ENCODE results near the gene C2orf72. TPM values are rescaled to one million over a fixed set of nuclear protein-coding genes. Genes with fewer than 3 reads are reported as not detected.

The C2orf72 gene
- total RNA-seq, 1 experiment from 2014 or later: not detected

DNA sequence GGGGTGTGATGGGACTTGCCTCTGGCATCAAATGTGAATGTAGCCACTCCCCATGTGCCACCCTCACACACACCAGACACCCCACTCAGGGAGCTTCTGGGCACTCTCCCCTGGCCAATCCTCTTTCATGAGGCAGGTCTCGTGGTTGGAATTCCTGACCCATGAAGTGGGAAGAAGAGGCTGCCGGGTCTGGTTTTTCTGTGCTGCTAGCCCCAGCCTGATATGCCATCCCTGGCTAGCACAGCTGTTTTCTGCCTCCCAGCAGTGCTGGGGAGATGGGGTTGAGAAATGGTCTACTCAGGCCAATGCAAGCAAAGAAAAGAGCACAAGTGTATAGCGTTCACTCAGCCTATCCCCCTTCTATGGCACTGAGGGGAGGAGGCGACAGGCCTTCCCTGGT lies 1.2 kb upstream of the C2orf72 start:
- no peak for TF ChIP-seq EZH2 (IDR thresholded peaks at IDR 0.05; ENCODE audit: low read depth)
- TF ChIP-seq, protein P1, sequence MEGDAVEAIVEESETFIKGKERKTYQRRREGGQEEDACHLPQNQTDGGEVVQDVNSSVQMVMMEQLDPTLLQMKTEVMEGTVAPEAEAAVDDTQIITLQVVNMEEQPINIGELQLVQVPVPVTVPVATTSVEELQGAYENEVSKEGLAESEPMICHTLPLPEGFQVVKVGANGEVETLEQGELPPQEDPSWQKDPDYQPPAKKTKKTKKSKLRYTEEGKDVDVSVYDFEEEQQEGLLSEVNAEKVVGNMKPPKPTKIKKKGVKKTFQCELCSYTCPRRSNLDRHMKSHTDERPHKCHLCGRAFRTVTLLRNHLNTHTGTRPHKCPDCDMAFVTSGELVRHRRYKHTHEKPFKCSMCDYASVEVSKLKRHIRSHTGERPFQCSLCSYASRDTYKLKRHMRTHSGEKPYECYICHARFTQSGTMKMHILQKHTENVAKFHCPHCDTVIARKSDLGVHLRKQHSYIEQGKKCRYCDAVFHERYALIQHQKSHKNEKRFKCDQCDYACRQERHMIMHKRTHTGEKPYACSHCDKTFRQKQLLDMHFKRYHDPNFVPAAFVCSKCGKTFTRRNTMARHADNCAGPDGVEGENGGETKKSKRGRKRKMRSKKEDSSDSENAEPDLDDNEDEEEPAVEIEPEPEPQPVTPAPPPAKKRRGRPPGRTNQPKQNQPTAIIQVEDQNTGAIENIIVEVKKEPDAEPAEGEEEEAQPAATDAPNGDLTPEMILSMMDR (conservative IDR thresholded peaks at IDR 0.05): no peak
- H3K4me2 ChIP-seq: no peak overlapping the region
- peaks cover 14% of the 10 kb centered on the region; the same call in 1 of the 2 replicates for H3K27me3 ChIP-seq (ENCODE audit: insufficient read depth, low read depth)
- ChIA-PET POLR2A (ENCODE audit: unreplicated experiment) (no interaction called here), CTCF (no interaction called here)
- H3F3A ChIP-seq (ENCODE audit: insufficient read depth, low read depth): no peaks in the 10 kb centered on the region
- no peaks in the 10 kb centered on the region for H3K9me3 ChIP-seq (ENCODE audit: insufficient read depth, low read depth)
- H3K79me2 ChIP-seq (ENCODE audit: low read depth): no peaks in the 10 kb centered on the region
- DNase-seq: no peak
- H3K36me3 ChIP-seq (ENCODE audit: low read depth): no peaks in the 10 kb centered on the region
- BruUV-seq (replicated peaks): no TSS peak
- H2AFZ ChIP-seq: no peak overlapping the region
- H4K20me1 ChIP-seq (ENCODE audit: insufficient read depth): no peaks in the 10 kb centered on the region
- no peaks in the 10 kb centered on the region for H3K4me1 ChIP-seq (replicated peaks; ENCODE audit: insufficient read depth)
- H3K27ac ChIP-seq: no peak overlapping the region
- H3K9me2 ChIP-seq (ENCODE audit: insufficient read depth): no peaks in the 10 kb centered on the region
- H3K4me3 ChIP-seq: no peak overlapping the region
- intact Hi-C loops (cut with micrococcal nuclease; ENCODE audit: unreplicated experiment): no loop called here

DNA sequence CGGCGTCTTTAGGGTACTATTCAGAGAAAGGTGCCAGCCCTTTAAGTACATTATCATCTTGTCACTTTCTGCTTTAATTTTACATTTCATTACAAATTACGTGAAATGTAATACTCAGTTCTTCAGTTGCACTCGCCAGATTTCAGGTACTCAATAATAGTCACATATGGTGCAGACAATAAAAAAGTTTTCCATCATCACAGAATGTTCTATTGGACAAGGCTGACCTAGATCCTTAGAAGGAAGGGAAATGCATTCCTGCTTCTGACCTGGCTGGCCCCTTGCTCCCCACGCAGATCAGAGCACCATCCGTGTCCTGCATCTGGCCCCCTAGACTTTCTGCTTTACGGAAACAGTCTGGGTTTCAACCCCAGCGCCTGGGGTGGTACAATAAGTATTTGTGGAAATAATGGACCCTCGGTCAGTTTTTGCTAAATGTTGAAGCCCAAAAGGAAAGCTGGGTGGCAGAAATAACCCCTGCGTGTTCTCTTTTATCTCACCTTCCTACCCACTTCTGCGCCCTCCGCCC lies 681 bp upstream of the C2orf72 start:
- H3K9me2 ChIP-seq (ENCODE audit: insufficient read depth): no peaks in the 10 kb centered on the region
- no peaks in the 10 kb centered on the region for H3K79me2 ChIP-seq (ENCODE audit: low read depth)
- no peaks in the 10 kb centered on the region for H3F3A ChIP-seq (ENCODE audit: insufficient read depth, low read depth)
- no peak overlapping the region for H2AFZ ChIP-seq
- H3K27ac ChIP-seq: no peak overlapping the region
- CTCF ChIA-PET: no interaction called here
- no peaks in the 10 kb centered on the region for H3K9me3 ChIP-seq (ENCODE audit: insufficient read depth, low read depth)
- DNase-seq: no peak
- no peaks in the 10 kb centered on the region for H4K20me1 ChIP-seq (ENCODE audit: insufficient read depth)
- H3K4me2 ChIP-seq: no peak overlapping the region
- intact Hi-C loops (cut with micrococcal nuclease; ENCODE audit: unreplicated experiment): no loop called here
- TF ChIP-seq, protein P1 (conservative IDR thresholded peaks at IDR 0.05): no peak
- TF ChIP-seq EZH2 (IDR thresholded peaks at IDR 0.05; ENCODE audit: low read depth): no peak
- no peaks in the 10 kb centered on the region for H3K36me3 ChIP-seq (ENCODE audit: low read depth)
- H3K4me1 ChIP-seq (replicated peaks; ENCODE audit: insufficient read depth): no peaks in the 10 kb centered on the region
- peaks cover 17% of the 10 kb centered on the region; the same call in 1 of the 2 replicates for H3K27me3 ChIP-seq (ENCODE audit: insufficient read depth, low read depth)
- POLR2A ChIA-PET (ENCODE audit: unreplicated experiment): no interaction called here
- no TSS peak for BruUV-seq (replicated peaks)
- H3K4me3 ChIP-seq: no peak overlapping the region

DNA sequence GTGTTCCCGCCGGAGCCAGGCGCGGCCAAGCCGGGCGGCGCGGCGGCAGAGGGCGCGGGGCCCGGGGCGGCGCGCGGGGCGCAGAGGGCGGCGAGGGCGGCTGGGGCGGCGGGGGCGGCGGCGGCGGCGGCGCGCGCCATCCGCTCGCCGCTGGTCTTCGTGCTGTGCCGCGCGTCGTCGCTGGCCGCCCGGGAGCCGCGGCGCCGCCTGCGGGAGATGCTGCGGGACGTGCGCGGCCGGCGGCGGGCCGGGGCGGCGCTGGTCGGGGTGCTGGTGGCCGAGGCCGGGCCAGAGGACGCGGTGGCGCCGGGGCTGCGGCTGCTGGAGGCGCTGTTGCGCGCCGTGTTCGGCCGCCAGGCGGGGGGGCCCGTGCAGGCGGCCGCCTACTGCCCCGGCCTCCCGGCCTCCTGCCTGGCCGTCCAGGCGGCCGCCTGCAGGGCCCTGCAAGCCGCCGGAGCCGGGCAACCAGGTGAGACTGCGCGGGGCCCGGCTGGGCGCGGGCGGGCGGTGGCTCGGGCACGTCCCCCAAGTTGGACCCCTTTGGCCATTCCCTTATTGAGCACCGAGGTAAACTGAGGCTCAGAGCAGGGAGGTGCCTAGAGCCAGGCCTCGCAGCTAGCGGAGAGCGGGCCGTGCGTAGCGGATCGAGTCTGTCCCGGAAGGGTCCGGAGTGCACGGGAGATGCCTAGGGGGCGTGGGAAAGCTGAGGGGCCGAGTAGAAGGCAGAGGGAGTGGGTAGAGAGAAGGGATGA lies 584 bp downstream of the C2orf72 start:
- Histone ChIP-seq H3K9me2 (ENCODE audit: insufficient read depth) (no peaks in the 10 kb centered on the region), H3K9me3 (ENCODE audit: insufficient read depth, low read depth) (no peaks in the 10 kb centered on the region), H4K20me1 (ENCODE audit: insufficient read depth) (no peaks in the 10 kb centered on the region), H3F3A (ENCODE audit: insufficient read depth, low read depth) (no peaks in the 10 kb centered on the region), H3K4me2 (no peak overlapping the region), H3K27me3 (ENCODE audit: insufficient read depth, low read depth) (peaks cover 18% of the 10 kb centered on the region; the same call in 1 of the 2 replicates), H2AFZ (no peak overlapping the region), H3K79me2 (ENCODE audit: low read depth) (no peaks in the 10 kb centered on the region), H3K4me1 (replicated peaks; ENCODE audit: insufficient read depth) (no peaks in the 10 kb centered on the region), H3K4me3 (no peak overlapping the region), H3K27ac (no peak overlapping the region), H3K36me3 (ENCODE audit: low read depth) (no peaks in the 10 kb centered on the region)
- ChIA-PET CTCF (no interaction called here), POLR2A (ENCODE audit: unreplicated experiment) (no interaction called here)
- TF ChIP-seq EZH2 (IDR thresholded peaks at IDR 0.05; ENCODE audit: low read depth): no peak
- TF ChIP-seq, protein P1 (conservative IDR thresholded peaks at IDR 0.05): no peak
- no peak for DNase-seq
- intact Hi-C loops (cut with micrococcal nuclease; ENCODE audit: unreplicated experiment): no loop called here
- BruUV-seq (replicated peaks): no TSS peak

Data from PC-9 (cell line).